Esophagus squamous epithelium (tissue), 5 donors: ENCODE data around the gene PRADC1. TPM values are rescaled to one million over a fixed set of nuclear protein-coding genes. Genes with fewer than 3 reads are reported as not detected.

ENCODE experiments used
- DNase-seq: peaks from one replicate; lab custom pipeline; 2025; lab: John Stamatoyannopoulos, UW
- H3K27ac ChIP-seq, 4 donors: fragments of 200-600 bp; sonication (generic); one replicate each; pipeline ENCODE4 v1.5.1; 2016 to 2019; ENCODE audit warnings: mild to moderate bottlenecking in 1 of 4
- H3K27me3 ChIP-seq, 4 donors: fragments of 200-600 bp; sonication (generic); 1 replicate in 3 of 4; 2 replicates in 1 of 4; pipeline versions ENCODE4 v1.5.1 to v1.6.0; 2017 to 2021; ENCODE audit warnings: antibody characterized with exemption in 1 of 4
- H3K36me3 ChIP-seq, 3 donors: fragments of 200-600 bp; sonication (generic); one replicate each; pipeline ENCODE4 v1.5.1; 2016 to 2019
- H3K4me1 ChIP-seq, 3 donors: fragments of 200-600 bp; sonication (generic); one replicate each; pipeline ENCODE4 v1.5.1; 2017 to 2019
- H3K4me3 ChIP-seq, 4 donors: fragments of 200-600 bp; sonication (generic); 1 replicate in 3 of 4; 2 replicates in 1 of 4; pipeline ENCODE4 v1.5.1; 2016 to 2019; ENCODE audit warnings: mild to moderate bottlenecking in 2 of 4, moderate library complexity in 1 of 4
- H3K9me3 ChIP-seq, 3 donors: fragments of 200-600 bp; sonication (generic); one replicate each; pipeline ENCODE4 v1.5.1; 2016 to 2019
- CTCF ChIP-seq, 6 experiments: fragments of 450-650 bp in 4 of 6; fragments of 200-600 bp in 2 of 6; sonication (generic) in 2 of 6; IDR thresholded peaks; one replicate each; pipeline ENCODE4 v1.5.1; 2016 to 2019; ENCODE audit warnings: antibody characterized with exemption in 6 of 6, mild to moderate bottlenecking in 4 of 6, moderate library complexity in 4 of 6
- POLR2A ChIP-seq, 4 donors: fragments of 450-650 bp; IDR thresholded peaks; one replicate each; pipeline ENCODE4 v1.6.1; 2017; ENCODE audit warnings: antibody characterized with exemption in 4 of 4, mild to moderate bottlenecking in 4 of 4, moderate library complexity in 3 of 4
- WGBS, 2 donors: methylation state at CpG; one replicate each; pipeline ENCODE4 v1.1.5; 2018; 5-methylcytosine and 5-hydroxymethylcytosine counted together
- intact Hi-C: fragments of 100-400 bp; cut with DNase I; formaldehyde crosslinking; loops from one replicate; pipeline ENCODE4 v1.15.0; 2022
- total RNA-seq, 4 donors: library from RNA; depleted of rRNA; stranded (reverse); fragments of >200 nt; gene quantifications; one replicate each; pipeline ENCODE4 v1.1.0, GENCODE V29; 2016
- donor health status: DM: yes; HTN: yes; CAD: no.

PRADC1 gene
- total RNA-seq, 4 donors from 2014 or later = 19.2 to 32.8 (median 29.3) TPM

GRCh38 chr2:73223821-73224220 is 9.2 kb downstream of the PRADC1 start:
- no peak for DNase-seq
- H3K36me3 ChIP-seq = peaks cover 12 to 100% (median 18%) of the 10 kb centered on the region in 3 donors
- no peaks in the 10 kb centered on the region for H3K27me3 ChIP-seq

GRCh38 chr2:73218298-73218697 is 14.7 kb downstream of the PRADC1 start:
- Histone ChIP-seq H3K27ac (no peak overlapping the region), H3K27me3 (no peaks in the 10 kb centered on the region), H3K4me3 (no peak overlapping the region), H3K4me1 (peaks cover 5 to 20% (median 15%) of the 10 kb centered on the region in 3 donors), H3K36me3 (peaks cover 3 to 52% (median 9%) of the 10 kb centered on the region in 3 donors), H3K9me3 (no peaks in the 10 kb centered on the region)
- intact Hi-C loops = no loop called here
- TF ChIP-seq POLR2A (IDR thresholded peaks at IDR 0.05) (no peak), CTCF (IDR thresholded peaks at IDR 0.05) (no peak)
- DNase-seq = no peak

More at GRCh38 chr2:73223821-73224220, 9.2 kb downstream of the PRADC1 start:
- no peak overlapping the region for H3K27ac ChIP-seq
- no peak overlapping the region for H3K4me3 ChIP-seq
- no peaks in the 10 kb centered on the region for H3K9me3 ChIP-seq
- WGBS, 2 donors = 62 to 75% methylated on average over 2 to 4 of the region's 4 CpGs
- H3K4me1 ChIP-seq = no peaks in the 10 kb centered on the region
- TF ChIP-seq CTCF (IDR thresholded peaks at IDR 0.05) (no peak), POLR2A (IDR thresholded peaks at IDR 0.05) (no peak)
- intact Hi-C loops = no loop called here

- H3K4me3 ChIP-seq = no peak overlapping the region
- TF ChIP-seq CTCF (IDR thresholded peaks at IDR 0.05) = no peak
- no peak for DNase-seq
- no peak overlapping the region for H3K27ac ChIP-seq
- H3K36me3 ChIP-seq = peaks cover 0 to 47% (median 4%) of the 10 kb centered on the region in 3 donors
- intact Hi-C loops = no loop called here
- no peaks in the 10 kb centered on the region for H3K9me3 ChIP-seq
- no peaks in the 10 kb centered on the region for H3K27me3 ChIP-seq
- H3K4me1 ChIP-seq = peaks cover 5 to 24% (median 15%) of the 10 kb centered on the region in 3 donors
- 44 to 71% methylated on average over 1 to 2 of the region's 2 CpGs for WGBS, 2 donors
These were observed 15.2 kb downstream of the PRADC1 start for GRCh38 chr2:73217826-73218225.

GRCh38 chr2:73217160-73217559 is 15.9 kb downstream of the PRADC1 start:
- no peak for DNase-seq
- 89 to 91% methylated on average over 5 of the region's 5 CpGs for WGBS, 2 donors
- intact Hi-C loops = no loop called here
- peaks cover 0 to 40% (median 3%) of the 10 kb centered on the region in 3 donors for H3K36me3 ChIP-seq
- TF ChIP-seq POLR2A (IDR thresholded peaks at IDR 0.05) (no peak), CTCF (IDR thresholded peaks at IDR 0.05) (no peak)
- H3K9me3 ChIP-seq = no peaks in the 10 kb centered on the region
- no peak overlapping the region for H3K27ac ChIP-seq
- H3K4me1 ChIP-seq = peaks cover 5 to 30% (median 22%) of the 10 kb centered on the region in 3 donors
- no peak overlapping the region for H3K4me3 ChIP-seq
- H3K27me3 ChIP-seq = no peaks in the 10 kb centered on the region

GRCh38 chr2:73215254-73215653 is 17.8 kb downstream of the PRADC1 start:
- no peak for DNase-seq
- WGBS, 2 donors = 73 to 74% methylated on average over 4 of the region's 4 CpGs
- Histone ChIP-seq H3K4me1 (peaks cover 5 to 32% (median 24%) of the 10 kb centered on the region in 3 donors), H3K27me3 (no peaks in the 10 kb centered on the region), H3K9me3 (no peaks in the 10 kb centered on the region), H3K36me3 (peaks cover 0 to 21% (median 0%) of the 10 kb centered on the region in 3 donors), H3K4me3 (peak overlapping the region in 2 of 4 donors; percentile 88 to 91), H3K27ac (no peak overlapping the region)
- intact Hi-C loops = no loop called here
- no peak for TF ChIP-seq CTCF (IDR thresholded peaks at IDR 0.05)
- TF ChIP-seq POLR2A (IDR thresholded peaks at IDR 0.05) = no peak
